IPS-NIHi7 (cell line): ENCODE data around the gene FN1.

Experiments
- DNase-seq: peaks from one replicate; pipeline ENCODE4 v3.0.0; 2012; ENCODE audit warnings: mixed read lengths; ENCODE audit errors: extremely low spot score

Gene FN1

GRCh38 chr2:215384710-215385109 lies 51.2 kb downstream of the FN1 start:
- no peak for DNase-seq

DNA sequence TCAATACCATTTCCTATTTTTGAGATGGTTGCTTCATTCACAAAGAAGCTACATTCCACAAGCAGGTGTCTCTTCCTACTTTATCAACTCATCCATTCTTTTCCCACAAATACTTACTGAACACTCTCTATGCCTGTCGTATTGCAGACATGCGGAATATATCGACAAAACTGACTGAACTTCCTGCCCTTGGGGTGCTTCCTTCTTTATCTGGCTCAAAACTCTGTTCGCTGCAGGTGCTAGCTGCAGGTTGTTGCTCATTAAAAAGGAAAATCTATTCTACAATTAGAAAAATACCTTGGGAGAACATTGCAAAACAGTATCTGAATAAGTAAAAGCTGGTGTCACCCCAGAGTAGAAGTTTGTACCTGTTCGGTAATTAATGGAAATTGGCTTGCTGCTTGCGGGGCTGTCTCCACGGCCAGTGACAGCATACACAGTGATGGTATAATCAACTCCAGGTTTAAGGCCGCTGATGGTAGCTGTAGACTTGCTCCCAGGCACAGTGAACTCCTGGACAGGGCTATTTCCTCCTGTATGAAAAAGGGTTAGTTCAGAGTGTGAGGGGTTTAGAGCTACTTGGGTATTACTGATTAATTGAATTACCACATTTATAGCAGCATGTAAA lies 52.1 kb downstream of the FN1 start:
- DNase-seq = no peak

- DNase-seq = no peak
Measured at GRCh38 chr2:215382480-215382879, 53.4 kb downstream of the FN1 start.

GRCh38 chr2:215382011-215382410 lies 53.9 kb downstream of the FN1 start:
- no peak for DNase-seq

DNA sequence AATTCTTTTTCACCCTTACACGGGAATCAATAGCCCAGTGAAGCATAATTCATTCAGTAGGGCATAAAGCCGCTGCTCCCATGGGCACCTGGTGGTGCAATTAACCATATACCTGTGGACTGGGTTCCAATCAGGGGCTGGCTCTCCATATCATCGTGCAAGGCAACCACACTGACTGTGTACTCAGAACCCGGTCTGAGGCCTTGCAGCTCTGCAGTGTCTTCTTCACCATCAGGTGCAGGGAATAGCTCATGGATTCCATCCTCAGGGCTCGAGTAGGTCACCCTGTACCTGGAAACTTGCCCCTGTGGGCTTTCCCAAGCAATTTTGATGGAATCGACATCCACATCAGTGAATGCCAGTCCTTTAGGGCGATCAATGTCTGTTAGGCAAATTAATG lies 55.2 kb downstream of the FN1 start:
- DNase-seq = no peak

DNA sequence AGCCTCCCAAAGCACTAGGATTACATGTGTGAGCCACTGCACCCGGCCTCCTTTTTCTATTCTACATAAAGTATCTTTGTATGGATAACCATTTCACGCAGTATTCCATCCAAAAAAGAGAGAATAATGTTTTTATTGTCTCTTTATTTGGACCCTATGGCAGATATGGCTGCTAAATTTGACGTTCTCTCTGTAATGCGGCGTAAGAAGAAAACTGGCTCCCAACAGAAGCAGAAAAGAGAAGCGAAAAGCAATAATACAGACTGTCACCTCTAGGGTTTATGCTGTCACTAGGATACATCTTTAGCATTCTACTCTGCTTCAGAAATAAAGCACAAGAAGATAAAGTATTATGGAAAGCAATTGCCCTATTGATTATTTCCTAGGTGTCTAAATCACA lies 55.9 kb downstream of the FN1 start:
- no peak for DNase-seq

DNA sequence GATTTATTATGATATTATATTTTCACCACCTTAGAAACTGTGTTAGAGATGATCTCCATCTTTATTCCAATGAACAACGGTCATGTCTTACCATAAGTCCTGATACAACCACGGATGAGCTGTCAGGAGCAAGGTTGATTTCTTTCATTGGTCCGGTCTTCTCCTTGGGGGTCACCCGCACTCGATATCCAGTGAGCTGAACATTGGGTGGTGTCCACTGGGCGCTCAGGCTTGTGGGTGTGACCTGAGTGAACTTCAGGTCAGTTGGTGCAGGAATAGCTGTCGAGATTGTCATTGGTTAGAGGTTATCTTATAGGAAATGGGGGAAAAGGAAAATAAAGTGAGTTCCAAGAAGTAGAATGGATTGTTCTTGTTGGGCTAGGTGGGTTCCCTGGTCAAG lies 56.8 kb downstream of the FN1 start:
- DNase-seq = no peak

DNA sequence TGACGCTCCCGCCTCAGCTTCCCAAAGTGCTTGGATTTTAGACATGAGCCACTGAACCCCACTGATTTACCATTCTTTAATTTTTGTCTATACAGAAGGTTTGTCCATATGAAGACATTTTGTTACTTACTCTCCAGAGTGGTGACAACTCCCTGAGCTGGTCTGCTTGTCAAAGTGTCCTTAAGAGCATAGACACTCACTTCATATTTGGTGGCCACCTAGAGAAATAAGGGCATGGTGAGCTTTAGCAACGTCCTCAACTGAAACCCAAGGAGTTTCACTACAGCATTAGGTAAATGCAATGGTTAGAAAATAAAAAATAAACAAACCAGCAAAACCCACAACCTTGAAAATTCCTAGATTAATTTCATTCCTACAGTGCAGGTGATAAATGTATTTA lies 57.8 kb downstream of the FN1 start:
- no peak for DNase-seq

DNA sequence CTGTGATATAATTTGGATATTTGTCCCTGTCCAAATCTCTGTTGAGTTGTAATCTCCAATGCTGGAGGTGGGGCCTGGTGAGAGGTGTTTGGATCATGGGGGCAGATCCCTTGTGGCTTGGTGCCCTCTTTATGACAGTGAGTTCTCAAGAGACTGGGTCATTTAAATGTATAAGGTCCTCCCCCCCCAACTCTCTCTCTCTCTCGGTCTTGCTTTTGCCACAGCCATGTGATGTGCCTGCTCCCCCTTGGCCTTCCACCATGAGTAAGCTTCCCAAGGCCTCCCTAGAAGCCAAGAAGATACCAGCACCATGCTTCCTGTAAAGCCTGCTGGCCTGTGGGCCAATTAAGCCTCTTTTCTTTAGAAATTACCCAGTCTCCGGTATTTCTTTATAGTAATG lies 58.6 kb downstream of the FN1 start:
- no peak for DNase-seq

DNA sequence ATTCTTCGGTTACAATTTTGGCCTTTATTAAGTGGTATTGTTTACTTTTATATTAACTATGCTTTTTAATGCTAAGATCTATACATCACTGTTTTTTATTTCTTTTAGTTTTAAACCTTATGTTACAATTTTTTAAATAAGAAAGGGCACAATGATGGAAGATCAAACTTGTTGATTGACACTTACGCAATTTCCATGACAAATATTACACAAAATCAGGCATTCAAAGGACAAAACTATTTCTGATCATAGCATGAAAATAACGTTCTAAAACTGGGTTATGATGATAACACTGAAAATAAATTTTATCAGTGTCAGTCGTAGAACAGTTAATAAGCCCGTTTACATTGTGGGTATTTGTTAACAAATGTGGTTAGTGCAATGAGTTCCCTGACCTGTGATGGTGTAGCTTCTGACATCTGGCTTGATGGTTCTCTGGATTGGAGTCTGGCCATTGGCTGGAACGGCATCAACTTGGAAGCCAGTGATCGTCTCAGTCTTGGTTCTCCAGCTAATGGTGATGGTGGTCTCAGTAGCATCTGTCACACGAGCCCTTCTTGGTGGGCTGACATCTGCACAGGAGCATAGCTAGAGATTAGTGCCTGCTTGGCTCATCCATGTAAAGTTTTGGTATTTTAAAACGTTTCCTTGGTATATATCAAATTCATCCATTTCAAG lies 59.6 kb downstream of the FN1 start:
- DNase-seq = no peak

DNA sequence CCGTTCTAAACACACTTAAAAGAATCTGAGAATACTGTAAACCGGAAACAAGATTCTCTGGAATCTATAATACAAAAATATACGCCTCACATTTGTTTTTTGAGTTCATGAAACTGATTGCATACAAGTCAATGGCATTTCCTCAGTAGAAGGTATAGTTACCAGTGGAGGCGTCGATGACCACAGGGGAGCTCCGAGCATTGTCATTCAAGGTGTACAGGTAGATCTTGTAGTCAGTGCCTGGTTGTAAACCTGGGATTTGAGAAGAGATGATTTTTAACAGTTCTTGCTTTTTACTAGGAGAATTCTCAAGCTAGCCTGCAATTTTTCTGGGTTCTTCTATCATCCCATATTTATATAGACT lies 60.4 kb downstream of the FN1 start:
- DNase-seq = no peak

GRCh38 chr2:215374642-215375466 lies 61.0 kb downstream of the FN1 start:
- no peak for DNase-seq

DNA sequence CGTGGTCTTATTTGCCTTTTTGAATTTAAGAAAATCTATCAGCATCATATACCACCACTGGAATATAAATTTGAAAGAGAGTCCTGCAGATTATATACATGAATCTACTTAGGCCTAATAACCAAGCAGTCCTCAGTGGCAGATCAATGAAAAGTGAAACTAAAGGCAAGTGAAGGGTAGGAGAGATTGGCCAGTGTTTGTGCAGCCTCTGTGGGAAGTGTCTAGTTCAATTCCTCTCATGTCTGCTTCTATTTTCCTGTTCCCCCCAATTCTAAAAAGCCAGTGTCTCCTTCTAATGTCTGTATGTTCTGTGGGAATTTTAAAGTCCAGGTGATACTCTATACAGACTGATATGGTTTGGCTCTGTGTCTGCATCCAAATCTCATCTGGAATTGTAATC lies 61.9 kb downstream of the FN1 start:
- no peak for DNase-seq

DNA sequence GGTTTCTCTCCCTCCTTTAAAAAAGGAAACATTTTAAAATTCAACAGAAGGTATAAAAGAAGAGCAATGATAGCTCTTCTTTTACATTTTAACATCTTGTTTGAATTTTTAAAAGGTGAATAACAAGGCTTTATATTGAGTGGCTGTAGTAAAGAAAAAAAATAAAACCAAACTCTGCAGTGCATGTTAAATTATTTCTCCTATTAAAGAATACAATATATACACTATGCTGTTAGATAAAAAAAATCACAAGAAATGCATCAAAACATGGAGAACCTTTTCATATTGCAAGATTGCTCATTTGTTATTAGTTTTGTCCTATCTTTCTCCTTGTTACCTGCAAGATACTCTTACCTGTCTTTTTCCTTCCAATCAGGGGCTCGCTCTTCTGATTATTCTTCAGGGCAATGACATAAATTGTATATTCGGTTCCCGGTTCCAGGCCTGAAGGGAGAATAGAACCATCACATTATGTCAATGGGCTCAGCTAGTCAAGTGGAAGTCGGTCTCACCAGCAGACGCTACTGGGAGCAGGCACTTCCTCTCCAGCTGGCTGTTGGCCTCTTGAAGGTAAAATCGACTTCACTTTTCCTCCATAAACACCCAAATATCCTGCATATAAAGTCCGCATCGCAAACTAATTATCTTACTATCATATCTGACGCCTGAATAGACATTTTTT lies 62.8 kb downstream of the FN1 start:
- DNase-seq = no peak

- DNase-seq = no peak
Measured at GRCh38 chr2:215371915-215372897, 63.7 kb downstream of the FN1 start.

- no peak for DNase-seq
Measured at GRCh38 chr2:215370112-215370965, 65.5 kb downstream of the FN1 start.

GRCh38 chr2:215369181-215369760 lies 66.6 kb downstream of the FN1 start:
- no peak for DNase-seq

DNA sequence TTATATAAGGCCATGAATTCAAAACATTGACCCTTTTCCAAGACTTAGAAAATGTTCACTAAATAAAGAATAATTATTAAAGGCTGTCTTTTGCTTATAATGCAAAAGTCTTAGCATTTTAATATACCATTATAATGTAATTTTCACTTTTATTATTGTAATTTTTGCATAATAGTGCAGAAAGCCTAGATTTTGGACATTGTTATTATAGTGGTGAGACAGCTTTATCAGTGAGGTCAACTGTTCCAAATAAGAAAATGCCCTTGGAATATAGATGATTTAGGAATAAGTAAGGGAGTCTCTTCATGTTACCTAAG lies 67.4 kb downstream of the FN1 start:
- DNase-seq = no peak

- no peak for DNase-seq
Measured at GRCh38 chr2:215367662-215368492, 68.0 kb downstream of the FN1 start.
